Activated B cell treated with CpG ODN at 0.5 μM for 24 hours (primary cell): ENCODE measurements around the gene CTNNA2. TPM values are rescaled to one million over a fixed set of nuclear protein-coding genes. Genes with fewer than 3 reads are reported as not detected.

Source experiments
- ATAC-seq: fragments of 200-7000 bp; cut with Tn5 transposase; one replicate; pipeline ENCODE4 v1.10.0; 2021; ENCODE audit warnings: low read depth, mild to moderate bottlenecking, moderate library complexity
- CTCF ChIA-PET: fragments of 350-600 bp; sonication (Branson Sonifier 250); formaldehyde crosslinking; loops from one replicate; lab custom pipeline; 2021; ENCODE audit warnings: antibody characterized with exemption; lab: Charles Lee
- POLR2A ChIA-PET: fragments of 350-600 bp; sonication (Branson Sonifier 250); formaldehyde crosslinking; loops from one replicate; lab custom pipeline; 2021; ENCODE audit warnings: antibody characterized with exemption; lab: Charles Lee
- DNase-seq: peaks from one replicate; pipeline ENCODE4 v3.0.0; 2022
- H3K27ac Mint-ChIP-seq: one replicate; pipeline ENCODE4 v1.8.0; 2020; ENCODE audit warnings: mixed read lengths
- H3K27me3 Mint-ChIP-seq: one replicate; pipeline ENCODE4 v1.8.0; 2021; ENCODE audit warnings: mixed read lengths
- H3K36me3 Mint-ChIP-seq: one replicate; pipeline ENCODE4 v1.8.0; 2021; ENCODE audit warnings: low read depth, mixed read lengths
- H3K4me1 Mint-ChIP-seq: one replicate; pipeline ENCODE4 v1.8.0; 2021; ENCODE audit warnings: mixed read lengths
- H3K4me3 Mint-ChIP-seq: one replicate; pipeline ENCODE4 v1.8.0; 2020; ENCODE audit warnings: mild to moderate bottlenecking, mixed read lengths
- H3K9me3 Mint-ChIP-seq: one replicate; pipeline ENCODE4 v1.8.0; 2020; ENCODE audit warnings: mixed read lengths
- CTCF ChIP-seq: fragments of 200-600 bp; IDR thresholded peaks from one replicate; pipeline ENCODE4 v1.8.0; 2022; ENCODE audit warnings: antibody characterized with exemption, mild to moderate bottlenecking
- intact Hi-C: fragments of 100-400 bp; cut with micrococcal nuclease; formaldehyde crosslinking; loops from one replicate; pipeline ENCODE4 v1.15.1; 2024
- total RNA-seq: library from RNA; stranded (reverse); gene quantifications from 2 replicates; pipeline ENCODE4 v1.2.3, GENCODE V29; 2022

Gene CTNNA2
- total RNA-seq, 1 donor from 2014 or later = not detected

DNA sequence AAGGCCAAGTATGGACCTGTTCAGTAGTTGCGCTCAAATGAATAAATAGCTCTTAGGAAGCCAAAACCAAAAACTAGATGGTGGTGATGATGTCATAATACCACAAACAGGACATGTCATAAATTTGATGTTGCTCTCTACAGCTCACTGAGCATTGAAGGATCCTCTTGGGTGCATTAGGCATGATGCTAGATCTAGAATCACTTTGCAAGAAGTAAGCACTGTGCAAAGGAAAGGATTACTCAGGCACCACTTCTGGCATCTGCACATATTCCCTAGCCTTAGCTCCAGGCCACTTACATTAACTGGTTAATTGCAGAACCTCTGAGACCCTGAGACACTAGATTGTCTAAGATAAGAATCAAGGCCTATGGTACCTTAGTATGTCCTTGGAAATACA lies 733.7 kb downstream of the CTNNA2 start:
- Mint-ChIP-seq H3K36me3 (no peaks in the 10 kb centered on the region), H3K4me1 (no peaks in the 10 kb centered on the region), H3K27me3 (no peaks in the 10 kb centered on the region), H3K4me3 (no peak overlapping the region), H3K27ac (no peak overlapping the region), H3K9me3 (peaks cover 3% of the 10 kb centered on the region)
- CTCF ChIA-PET = no interaction called here
- POLR2A ChIA-PET = no interaction called here
- TF ChIP-seq CTCF = no peak
- DNase-seq (no peak), ATAC-seq (no peak)
- intact Hi-C loops = no loop called here

DNA sequence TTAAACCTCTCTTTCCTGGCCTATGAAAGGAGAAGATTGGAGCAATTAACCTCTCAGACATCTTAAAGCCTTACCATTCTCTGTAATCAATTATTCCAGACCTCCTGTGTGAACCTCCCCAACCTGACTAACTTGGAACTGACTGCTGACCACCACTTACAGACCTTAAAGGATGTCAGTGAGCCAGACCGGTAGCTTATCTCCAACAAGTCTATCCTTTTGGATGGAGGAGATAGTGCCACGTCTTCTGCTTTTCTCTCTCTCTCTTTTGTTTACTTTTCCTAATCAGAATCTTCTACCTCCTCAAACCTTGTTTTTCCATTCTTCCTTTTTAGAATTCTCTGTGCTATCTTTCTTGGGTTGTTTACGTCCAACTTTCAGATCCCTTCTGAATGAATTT lies 734.5 kb downstream of the CTNNA2 start:
- intact Hi-C loops = no loop called here
- Mint-ChIP-seq H3K9me3 (peaks cover 3% of the 10 kb centered on the region), H3K27ac (no peak overlapping the region), H3K4me3 (no peak overlapping the region), H3K27me3 (no peaks in the 10 kb centered on the region), H3K4me1 (no peaks in the 10 kb centered on the region), H3K36me3 (no peaks in the 10 kb centered on the region)
- ChIA-PET CTCF (no interaction called here), POLR2A (no interaction called here)
- TF ChIP-seq CTCF = no peak
- DNase-seq (no peak), ATAC-seq (no peak)

GRCh38 chr2:80248146-80248545 lies 735.3 kb downstream of the CTNNA2 start:
- no peak for TF ChIP-seq CTCF
- intact Hi-C loops = no loop called here
- CTCF ChIA-PET = no interaction called here
- ATAC-seq (no peak), DNase-seq (no peak)
- no peaks in the 10 kb centered on the region for H3K36me3 Mint-ChIP-seq
- H3K27ac Mint-ChIP-seq = no peak overlapping the region
- no peak overlapping the region for H3K4me3 Mint-ChIP-seq
- H3K27me3 Mint-ChIP-seq = no peaks in the 10 kb centered on the region
- no peaks in the 10 kb centered on the region for H3K4me1 Mint-ChIP-seq
- peaks cover 3% of the 10 kb centered on the region for H3K9me3 Mint-ChIP-seq
- POLR2A ChIA-PET = no interaction called here

DNA sequence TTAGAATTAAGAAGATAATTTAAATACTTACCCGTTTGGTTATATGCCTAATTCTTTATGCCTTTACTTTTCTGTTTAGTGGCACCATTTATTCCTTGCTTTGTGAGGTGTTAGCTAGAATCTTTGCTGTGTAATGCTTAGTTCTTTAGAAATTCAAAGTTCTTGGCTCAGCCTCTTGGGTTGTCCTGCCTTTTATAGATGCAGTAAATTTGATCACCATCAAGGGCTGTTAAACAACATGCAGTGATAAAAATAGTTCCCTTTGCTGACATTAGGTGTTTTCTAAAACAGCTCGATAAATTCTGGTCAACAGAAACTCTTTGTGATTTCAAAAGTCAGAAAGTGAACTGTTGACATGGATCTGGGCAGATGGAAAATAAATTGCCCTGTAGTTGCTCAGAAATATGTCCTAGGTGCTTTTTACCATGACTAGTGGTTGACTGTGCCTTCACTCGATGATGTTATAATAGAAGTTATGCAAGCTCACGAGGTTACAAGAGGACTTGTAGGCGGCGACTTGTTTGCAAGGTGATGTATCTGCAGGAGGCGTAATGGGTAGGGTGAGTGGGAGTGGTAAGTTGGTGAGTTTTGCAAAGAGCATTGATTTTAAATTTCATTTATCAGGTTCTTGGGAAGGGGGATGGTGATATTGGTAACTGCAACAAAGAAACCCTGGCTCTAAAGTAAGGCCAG lies 739.6 kb downstream of the CTNNA2 start:
- ChIA-PET POLR2A (no interaction called here), CTCF (no interaction called here)
- H3K27me3 Mint-ChIP-seq = no peaks in the 10 kb centered on the region
- no peak for TF ChIP-seq CTCF
- intact Hi-C loops = no loop called here
- peaks cover 2% of the 10 kb centered on the region for H3K9me3 Mint-ChIP-seq
- H3K36me3 Mint-ChIP-seq = no peaks in the 10 kb centered on the region
- no peak overlapping the region for H3K27ac Mint-ChIP-seq
- H3K4me1 Mint-ChIP-seq = no peaks in the 10 kb centered on the region
- ATAC-seq = no peak
- H3K4me3 Mint-ChIP-seq = no peak overlapping the region
- no peak for DNase-seq

- CTCF ChIA-PET = no interaction called here
- intact Hi-C loops = no loop called here
Measured at GRCh38 chr2:80255918-80256781, 743.3 kb downstream of the CTNNA2 start.

More at GRCh38 chr2:80255918-80256781, 743.3 kb downstream of the CTNNA2 start:
- TF ChIP-seq CTCF = no peak
- Mint-ChIP-seq H3K27me3 (no peaks in the 10 kb centered on the region), H3K36me3 (no peaks in the 10 kb centered on the region), H3K4me1 (no peaks in the 10 kb centered on the region), H3K27ac (no peak overlapping the region), H3K9me3 (no peaks in the 10 kb centered on the region), H3K4me3 (no peak overlapping the region)
- POLR2A ChIA-PET = no interaction called here
- DNase-seq = no peak
- ATAC-seq = no peak
